ENCODE data around the gene RPL38.

Gene RPL38

GRCh38 chr17:74203439-74204240 lies at the start of gene RPL38:
Gene RPL38, plus strand, starts transcription at chr17:74203678. Its CDS starts 278 bp downstream, at chr17:74203956.
- peak; percentile 59 to 95 (median 93) for DNase-seq

GRCh38 chr17:74153821-74154430 lies 49.6 kb upstream of the RPL38 start:
- DNase-seq = no peak

- no peak for DNase-seq
Observed at GRCh38 chr17:74156878-74157277, 46.6 kb upstream of the RPL38 start.

GRCh38 chr17:74157366-74157765 lies 46.1 kb upstream of the RPL38 start:
- DNase-seq = no peak

DNA sequence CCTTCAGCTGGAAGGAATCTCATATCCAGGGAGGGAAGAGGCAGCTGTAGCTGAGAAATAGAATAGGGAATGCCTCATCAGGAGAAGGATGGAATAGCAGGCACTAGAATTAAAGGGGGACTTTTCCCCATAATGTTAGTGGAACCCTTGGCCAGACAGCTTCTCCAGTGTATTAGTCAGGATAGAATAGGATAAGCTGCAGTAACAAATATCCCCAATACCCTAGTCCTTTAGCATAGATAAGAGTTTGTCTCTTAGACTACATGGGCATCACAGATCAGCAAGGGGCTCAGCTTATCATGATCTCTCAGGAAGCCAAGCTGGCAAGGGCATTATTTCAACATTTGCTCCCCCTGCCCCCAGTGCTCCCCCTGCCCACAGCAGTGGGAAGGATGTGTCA lies 44.7 kb upstream of the RPL38 start:
- no peak for DNase-seq

DNA sequence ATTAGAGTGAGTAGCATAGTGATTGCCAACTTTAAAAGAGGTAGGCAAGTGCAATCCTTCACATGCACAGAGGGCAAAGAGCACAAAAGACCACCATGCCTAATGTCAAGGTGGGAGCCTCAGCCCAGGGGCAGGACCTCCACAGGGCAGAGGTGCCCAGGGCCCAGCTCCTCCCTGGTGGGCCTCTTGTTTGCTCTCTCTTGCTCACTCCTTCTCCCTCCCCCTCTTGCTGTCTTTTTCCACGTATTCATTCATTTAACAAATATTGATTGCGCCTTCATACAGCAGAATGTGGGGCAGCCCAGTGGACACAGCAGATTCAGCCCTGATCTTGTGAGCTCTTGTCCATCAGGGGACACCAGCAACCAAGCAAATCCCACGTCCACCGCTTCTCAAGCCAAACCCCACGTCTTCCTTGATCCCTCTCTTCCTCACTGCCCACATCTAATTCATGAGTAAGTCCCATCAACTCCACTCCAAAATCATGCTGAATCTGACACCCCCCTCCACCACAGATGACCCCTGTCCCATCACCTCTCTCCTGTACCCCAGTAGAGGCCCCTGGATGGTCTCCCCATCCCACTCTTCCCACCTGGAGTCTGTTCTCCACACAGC lies 44.1 kb upstream of the RPL38 start:
- DNase-seq = no peak

- no peak for DNase-seq
Observed at GRCh38 chr17:74160656-74161502, 42.6 kb upstream of the RPL38 start.

DNA sequence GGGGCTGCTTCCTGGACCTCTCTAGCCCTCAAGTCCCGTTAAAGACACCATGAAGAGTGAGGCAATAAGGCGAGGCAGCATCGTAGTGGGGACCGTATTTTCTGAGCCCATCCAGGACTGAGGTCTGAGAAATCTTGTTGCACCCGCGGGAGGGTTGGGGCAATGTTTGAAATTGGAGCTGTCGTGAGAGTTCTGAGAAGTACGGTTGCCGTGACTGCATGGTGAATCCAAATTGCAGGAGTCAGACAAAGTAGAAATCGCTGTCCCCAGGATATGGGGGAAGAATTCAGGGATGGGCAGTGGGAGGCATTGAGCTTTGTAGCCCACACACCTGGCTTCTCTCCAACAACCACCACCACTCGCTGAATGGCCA lies 42.0 kb upstream of the RPL38 start:
- no peak for DNase-seq

GRCh38 chr17:74163271-74163821 lies 40.1 kb upstream of the RPL38 start:
- DNase-seq = no peak

GRCh38 chr17:74163836-74164235 lies 39.6 kb upstream of the RPL38 start:
- no peak for DNase-seq

DNA sequence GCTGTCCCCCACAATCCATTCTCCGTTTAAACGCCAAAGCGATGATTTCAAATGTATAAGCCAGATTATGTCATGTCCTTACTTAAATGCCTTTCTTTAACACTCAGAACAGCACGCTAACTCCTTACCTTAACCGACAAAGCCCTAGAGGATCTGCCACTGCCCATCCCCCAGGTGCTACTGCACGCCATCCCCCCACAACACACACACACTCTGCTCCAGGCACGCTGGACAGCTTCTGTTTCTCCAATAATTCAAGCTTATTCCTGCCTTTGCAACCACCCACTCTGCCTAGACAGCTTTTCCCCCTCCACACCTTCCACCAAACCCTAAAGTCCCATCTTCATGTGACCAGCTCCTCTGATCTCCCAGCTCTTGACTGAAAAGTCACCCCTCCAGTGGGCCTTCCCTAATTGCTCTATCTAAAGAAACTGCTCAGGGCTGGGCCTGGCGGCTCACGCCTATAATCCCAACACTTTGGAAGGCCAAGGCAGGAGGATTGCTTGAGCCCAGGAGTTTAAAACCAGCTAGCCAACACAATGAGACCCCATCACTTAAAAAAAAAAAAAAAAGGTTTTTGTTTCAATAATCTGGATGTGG lies 38.9 kb upstream of the RPL38 start:
- DNase-seq = no peak

GRCh38 chr17:74165797-74166365 lies 37.6 kb upstream of the RPL38 start:
- no peak for DNase-seq

DNA sequence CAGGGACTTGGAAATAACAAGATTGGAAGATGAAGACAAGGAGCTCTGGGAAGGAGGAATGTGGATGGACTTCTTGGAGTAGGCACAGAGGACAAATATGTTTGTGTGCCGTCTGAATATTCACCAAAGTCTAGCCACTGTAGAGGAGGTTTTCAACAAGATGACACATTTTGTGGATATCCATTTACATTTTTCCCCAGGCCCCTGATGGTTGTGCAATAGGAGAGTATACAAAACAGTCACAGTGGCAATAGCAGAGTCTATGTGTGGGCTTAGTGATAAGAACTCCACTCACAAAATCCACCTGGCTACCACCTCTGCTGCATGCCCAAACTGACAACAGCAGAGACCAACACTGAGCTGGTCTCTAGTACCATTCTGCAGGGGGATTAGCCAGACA lies 32.6 kb upstream of the RPL38 start:
- no peak for DNase-seq

- DNase-seq = no peak
Observed at GRCh38 chr17:74172700-74173099, 30.8 kb upstream of the RPL38 start.

DNA sequence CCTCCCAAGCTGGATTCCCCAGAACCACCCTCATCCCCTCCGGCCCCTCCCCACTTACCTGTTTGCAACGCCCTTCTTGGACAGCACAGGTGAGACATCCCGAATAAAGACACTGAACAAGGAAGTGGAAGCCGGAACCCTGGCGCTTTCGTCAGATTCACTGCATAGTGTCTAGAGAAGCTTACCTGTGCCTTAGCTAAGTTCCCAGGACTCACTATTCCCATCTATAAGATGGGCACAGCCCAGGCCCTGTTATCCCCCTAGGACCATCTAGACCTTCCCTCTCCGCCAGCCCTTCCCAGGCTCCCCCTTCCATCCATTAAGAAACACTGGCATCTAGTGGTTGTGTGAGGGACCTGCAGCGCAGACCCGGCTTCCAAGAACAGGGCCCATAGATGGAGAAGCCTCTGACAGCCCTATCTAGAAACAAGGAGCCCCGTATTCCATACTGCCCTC lies 26.9 kb upstream of the RPL38 start:
- DNase-seq = peak in 9 of 14 donors; percentile 3 to 45 (median 15)

- no peak for DNase-seq
Observed at GRCh38 chr17:74177018-74177450, 26.4 kb upstream of the RPL38 start.

DNA sequence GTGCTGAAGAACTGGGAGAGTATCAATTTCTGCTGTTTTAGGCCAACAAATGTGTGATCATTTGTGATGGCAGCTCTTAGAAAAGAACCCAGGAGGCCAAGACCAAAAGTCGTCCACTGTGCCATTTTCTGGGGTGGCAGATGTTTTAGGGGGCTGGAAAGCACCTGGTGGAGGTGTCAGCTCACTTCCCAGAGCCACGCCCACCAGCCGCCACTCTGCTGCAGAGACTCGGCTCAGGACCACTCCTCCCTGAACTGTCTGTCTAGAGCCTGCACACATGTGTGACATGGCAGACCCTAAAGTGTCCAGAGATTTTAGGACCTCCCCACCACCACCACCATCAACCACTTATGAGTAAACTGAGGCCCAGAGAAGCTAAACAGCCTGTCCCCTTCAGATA lies 23.9 kb upstream of the RPL38 start:
- DNase-seq = no peak

- DNase-seq = no peak
Observed at GRCh38 chr17:74180336-74180735, 23.1 kb upstream of the RPL38 start.

- DNase-seq = no peak
Observed at GRCh38 chr17:74181341-74181740, 22.1 kb upstream of the RPL38 start.

DNA sequence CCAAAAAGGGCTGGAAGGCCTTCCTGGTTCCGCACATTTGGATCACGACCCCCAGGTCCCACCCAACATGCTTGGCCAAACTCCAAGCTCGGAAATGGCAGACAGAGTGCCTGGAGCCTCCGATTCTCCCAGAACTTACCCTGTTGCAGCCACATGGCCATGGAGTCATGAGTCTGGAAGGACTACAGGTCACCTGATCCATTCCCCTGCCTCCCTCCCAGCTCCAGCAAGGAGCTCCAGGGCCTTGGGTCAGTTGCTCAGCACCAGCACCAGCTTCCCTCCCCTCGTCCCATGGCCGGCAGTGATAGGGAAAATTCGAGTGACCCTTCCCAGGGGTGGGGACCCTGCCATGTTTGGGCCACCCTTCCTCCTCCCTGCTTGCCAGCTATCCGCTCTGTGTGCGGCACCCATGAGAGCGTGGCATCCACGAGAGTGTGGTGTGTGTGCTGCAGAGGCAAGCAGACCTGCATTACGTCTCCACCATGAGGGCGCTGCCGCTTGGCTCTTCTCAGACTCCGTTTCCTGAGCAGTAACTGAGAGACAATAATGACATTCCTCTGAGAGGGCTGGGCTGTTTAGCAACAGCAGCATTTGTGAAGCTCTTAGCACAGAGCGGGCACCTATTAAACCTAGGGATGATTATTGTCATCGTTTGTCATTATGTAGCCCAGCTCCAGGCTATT lies 21.3 kb upstream of the RPL38 start:
- no peak for DNase-seq

- no peak for DNase-seq
Observed at GRCh38 chr17:74183411-74183810, 20.1 kb upstream of the RPL38 start.
